GM10248 (cell line): ENCODE measurements around the gene ATRNL1.

ENCODE experiments used
- CTCF ChIA-PET: fragments of 300-600 bp; sonication (Branson Sonifier 250); formaldehyde crosslinking; extraction: SDS; loops from one replicate; lab custom pipeline; 2021; ENCODE audit warnings: antibody characterized with exemption; lab: Yijun Ruan, JAX
- POLR2A ChIA-PET: fragments of 350-650 bp; sonication (Branson Sonifier 250); formaldehyde crosslinking; extraction: SDS; loops from one replicate; lab custom pipeline; 2020; ENCODE audit warnings: antibody characterized with exemption; lab: Yijun Ruan, JAX
- DNase-seq: peaks from one replicate; pipeline ENCODE4 v3.0.0; 2012; ENCODE audit errors: extremely low spot score
- CTCF ChIP-seq: IDR thresholded peaks from 2 replicates; pipeline ENCODE4 v1.5.1; 2012; ENCODE audit warnings: mild to moderate bottlenecking, low read depth; ENCODE audit errors: extremely low read depth, missing control alignments, control extremely low read depth

The ATRNL1 gene

DNA sequence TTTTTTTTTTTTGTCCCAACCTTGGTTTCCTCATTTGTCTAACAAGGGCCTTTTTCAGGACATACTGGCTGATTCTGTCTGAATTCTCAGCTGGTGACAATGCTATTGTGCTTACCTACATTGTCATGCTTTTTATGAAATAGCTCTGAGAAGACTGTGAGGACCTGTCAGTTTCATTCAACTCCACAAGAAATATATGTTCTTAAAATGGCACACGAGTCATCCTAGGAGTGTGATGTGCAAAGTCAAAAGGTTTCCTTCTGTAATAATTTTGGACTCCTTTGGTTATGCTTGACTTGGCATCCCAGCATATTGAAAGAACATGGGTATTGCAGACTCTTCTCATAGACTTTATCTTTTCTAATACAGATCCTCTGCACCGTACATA lies 863.8 kb downstream of the ATRNL1 start:
- ChIA-PET CTCF (interaction anchor here (0.9 kb wide), 1 partner anchor 19 kb away, joined by 3 read pairs; no protein-coding TSS in a partner anchor), POLR2A (no interaction called here)
- TF ChIP-seq CTCF = no peak
- DNase-seq = no peak

- DNase-seq = no peak
- ChIA-PET POLR2A (no interaction called here), CTCF (no interaction called here)
- TF ChIP-seq CTCF = no peak
Measured at GRCh38 chr10:115957786-115958442, 864.7 kb downstream of the ATRNL1 start.

DNA sequence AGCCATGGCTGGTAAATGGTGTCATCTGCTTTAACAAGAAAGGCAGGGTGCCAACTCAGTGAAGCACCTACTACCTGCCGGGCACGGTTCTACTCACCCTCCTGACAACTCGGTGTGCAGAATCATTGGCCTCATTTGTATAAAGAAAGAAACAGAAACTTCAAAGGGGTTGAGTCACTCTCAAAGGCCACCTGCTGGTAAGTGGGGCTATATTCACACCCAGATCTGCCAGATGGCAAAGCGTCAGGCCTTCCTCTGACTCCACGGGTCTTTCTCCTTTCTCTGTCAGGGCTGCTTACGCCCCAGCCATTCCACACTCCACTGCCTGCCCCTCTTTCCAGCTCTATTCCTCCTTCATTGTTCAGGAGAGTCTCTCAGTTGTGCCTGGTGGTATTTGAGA lies 870.7 kb downstream of the ATRNL1 start:
- no peak for TF ChIP-seq CTCF
- ChIA-PET CTCF (no interaction called here), POLR2A (no interaction called here)
- no peak for DNase-seq

DNA sequence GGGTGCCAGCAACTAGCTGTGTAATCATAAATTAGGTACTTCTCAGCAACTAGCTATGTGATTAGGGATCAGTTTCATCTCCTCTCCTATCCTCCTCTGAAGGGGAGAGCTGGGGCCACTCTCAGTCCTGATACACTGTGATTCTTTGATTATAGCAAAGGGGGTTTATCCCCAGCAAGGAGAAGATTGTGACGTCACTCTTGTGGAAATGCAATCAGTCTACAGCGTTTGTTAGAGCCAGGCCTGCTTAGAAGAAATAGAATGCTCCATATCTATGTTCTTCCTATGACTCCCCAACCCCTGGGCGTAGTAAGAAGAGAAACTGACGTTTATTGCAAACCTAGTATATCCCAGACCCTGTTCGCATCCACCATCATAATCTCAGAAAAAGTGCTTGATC lies 871.7 kb downstream of the ATRNL1 start:
- TF ChIP-seq CTCF = no peak
- POLR2A ChIA-PET = no interaction called here
- CTCF ChIA-PET = no interaction called here
- DNase-seq = no peak

DNA sequence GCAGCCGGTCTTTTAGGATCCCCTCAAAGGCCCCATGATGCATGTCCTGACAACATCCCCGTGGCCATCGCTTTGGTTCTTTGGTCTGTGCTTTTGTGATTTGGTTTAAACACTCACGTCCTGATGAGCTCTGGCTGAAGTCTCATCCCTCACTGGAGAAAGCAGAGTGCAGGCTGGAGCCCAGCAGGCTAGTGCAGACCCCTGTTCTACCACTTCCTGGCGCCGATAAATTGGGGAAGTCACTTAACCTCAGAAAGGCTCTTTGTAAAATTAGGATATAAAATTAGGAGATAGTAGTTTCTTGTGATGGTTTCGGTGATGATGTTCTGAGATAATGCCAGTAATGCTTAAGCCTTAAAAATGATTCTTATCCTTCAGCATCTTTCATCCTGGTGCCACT lies 872.2 kb downstream of the ATRNL1 start:
- no peak for TF ChIP-seq CTCF
- CTCF ChIA-PET = no interaction called here
- POLR2A ChIA-PET = no interaction called here
- no peak for DNase-seq

DNA sequence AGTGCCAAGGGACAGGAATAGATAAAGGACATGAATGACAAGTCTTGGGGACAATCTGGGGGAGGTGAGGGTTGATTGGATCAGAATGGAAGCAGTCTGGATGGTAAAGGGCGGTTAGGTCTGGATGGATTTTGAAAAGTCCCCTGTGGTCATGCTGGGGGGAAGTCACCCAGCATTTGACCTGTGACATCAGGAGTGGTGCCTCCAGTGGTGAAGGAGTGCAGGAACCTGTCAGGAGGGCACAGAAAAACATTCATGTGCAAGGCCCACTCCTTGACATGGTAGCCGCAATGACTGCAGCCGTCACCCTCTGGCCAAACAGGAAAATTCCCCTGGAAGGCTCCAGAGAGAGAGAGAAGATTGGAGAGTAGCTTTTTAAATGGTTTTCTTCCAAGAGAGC lies 875.1 kb downstream of the ATRNL1 start:
- TF ChIP-seq CTCF = no peak
- POLR2A ChIA-PET = no interaction called here
- no peak for DNase-seq
- CTCF ChIA-PET = interaction anchor here (0.7 to 1.5 kb wide), 2 partner anchors 16 to 21 kb away, joined by 3 read pairs; no protein-coding TSS in a partner anchor
